Measurements from ENCODE around the gene SARDH.

Gene SARDH

DNA sequence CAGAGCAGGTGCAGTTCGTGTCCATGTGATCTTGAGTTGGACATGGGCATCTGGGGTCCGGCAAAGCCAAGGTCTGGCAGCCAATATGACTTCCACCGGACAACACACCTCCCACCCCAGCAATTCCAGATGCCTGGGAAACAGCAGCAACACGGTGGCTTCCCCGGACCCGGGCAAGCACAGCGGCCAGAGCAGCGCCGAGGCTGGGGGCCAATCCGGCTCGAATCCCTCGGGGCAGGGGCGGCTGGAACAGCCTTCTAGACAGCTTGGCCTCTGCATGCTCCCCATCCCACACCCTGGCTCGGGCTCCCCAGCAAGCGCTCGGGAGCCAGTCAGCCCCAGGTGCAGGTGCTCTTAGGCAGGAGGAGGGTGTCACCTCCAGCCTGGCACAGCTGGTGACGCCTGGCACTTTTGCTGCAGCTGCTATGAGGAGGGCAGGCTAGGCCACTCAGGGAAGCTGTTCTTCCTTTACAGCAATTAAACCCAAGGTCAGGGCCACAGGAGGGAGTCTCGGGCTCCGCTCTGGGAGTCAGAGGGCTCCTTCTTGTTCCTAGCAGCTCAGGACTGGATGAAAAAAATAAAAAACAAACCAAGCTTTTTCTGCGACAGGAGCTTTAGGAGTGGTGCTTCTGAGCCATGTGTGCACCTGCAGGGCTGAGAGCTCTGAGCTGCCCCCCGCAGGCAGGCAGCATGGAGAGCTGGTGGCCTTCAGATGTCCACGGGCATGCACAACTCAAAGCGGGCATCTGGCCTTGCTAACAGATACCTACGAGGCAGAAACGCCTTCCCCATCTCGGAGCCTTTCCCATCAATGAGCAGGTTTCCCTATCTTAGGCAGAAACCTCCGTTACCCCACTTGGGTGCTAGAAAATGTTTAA, 73.7 kb downstream of the SARDH start:
- DNase-seq: peak; percentile 75

GRCh38 chr9:133661846-133662540, 76.2 kb downstream of the SARDH start:
- no peak for DNase-seq

- DNase-seq: no peak
Observed at GRCh38 chr9:133659516-133659915, 78.6 kb downstream of the SARDH start.

GRCh38 chr9:133658442-133659431, 79.4 kb downstream of the SARDH start:
- DNase-seq: no peak

GRCh38 chr9:133657120-133657661, 81.0 kb downstream of the SARDH start:
- DNase-seq: peak; percentile 77

DNA sequence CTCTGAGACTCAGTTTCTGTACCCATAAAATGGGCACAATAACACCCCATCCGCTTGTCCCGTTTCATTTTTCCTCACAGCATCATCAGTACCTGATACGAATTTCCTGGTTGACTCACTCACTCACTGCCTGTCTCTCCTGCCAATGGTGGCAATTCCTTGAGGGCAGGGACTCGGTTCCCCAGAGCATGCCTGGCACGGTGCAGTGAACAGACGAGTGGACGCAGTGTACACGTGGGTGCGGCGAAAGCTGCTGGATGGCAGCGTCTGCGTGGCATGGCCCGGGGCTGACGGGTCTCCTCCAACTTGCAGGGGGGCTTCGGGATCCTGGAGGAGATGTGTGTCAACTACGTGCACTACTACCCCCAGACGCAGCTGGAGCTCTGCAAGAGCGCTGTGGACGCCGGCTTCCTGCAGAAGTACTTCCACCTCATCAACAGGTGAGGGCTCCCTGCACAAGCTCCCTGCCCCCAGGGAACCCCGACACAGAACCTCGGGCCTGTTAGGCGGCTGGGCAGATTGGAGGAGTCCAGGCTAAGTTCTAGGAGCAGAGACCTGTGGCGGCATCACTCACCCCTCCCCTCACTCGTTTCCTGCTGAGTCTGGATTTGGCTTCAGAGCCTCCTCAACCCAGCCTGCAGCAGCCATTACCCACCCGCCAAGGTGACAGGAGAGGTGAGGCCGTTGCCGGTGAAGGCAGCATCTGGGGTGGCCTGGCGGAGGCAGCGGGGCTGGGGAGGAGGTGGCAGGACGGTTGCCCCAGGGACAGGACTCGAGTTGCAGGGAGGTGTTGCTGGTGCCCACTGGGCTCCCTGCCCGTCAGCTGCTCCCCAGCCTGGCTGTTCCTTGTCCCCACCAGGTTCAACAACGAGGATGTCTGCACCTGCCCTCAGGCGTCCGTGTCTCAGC, 81.7 kb downstream of the SARDH start:
- no peak for DNase-seq

DNA sequence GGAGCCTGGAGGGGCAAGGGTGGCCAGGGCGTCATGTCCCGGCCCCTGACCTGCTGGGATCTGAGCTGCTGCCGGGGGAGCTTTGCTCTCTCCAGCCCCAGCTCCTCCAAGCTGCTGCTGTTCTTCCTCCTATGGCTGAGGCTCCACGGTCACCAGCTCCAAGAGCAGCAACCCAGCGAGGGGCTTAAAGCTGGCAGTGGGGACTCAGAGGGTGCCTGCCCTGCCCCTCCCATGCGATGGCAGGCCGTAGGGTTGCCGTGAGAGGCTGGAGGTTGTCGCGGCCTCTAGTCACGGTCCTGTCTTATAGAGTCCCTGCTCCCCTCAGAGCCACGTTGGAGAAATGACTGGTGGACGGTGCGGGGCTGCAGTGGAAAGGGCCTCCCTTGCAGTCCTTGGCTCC, 82.5 kb downstream of the SARDH start:
- no peak for DNase-seq

GRCh38 chr9:133654736-133655657, 83.2 kb downstream of the SARDH start:
- DNase-seq: no peak

DNA sequence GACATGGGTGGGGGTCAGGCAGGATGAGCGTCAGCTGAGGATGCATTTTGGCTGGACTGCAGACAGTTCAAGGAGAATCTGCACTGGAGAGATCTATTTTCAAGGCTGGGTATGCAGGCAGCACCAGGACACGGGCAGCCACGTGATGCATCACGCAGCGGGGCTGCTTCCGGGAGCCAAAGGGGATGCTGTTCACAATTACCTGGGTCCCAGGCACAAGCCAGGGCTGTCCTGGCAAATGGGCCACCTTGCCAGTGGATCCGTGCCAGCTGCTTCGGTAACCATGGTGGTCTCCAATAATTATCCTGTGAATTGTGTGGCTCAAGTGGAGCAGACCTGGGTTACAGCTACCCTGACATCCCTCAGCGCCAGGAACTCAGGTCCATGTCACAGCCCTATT, 84.5 kb downstream of the SARDH start:
- no peak for DNase-seq

GRCh38 chr9:133650026-133650425, 88.1 kb downstream of the SARDH start:
- no peak for DNase-seq

DNA sequence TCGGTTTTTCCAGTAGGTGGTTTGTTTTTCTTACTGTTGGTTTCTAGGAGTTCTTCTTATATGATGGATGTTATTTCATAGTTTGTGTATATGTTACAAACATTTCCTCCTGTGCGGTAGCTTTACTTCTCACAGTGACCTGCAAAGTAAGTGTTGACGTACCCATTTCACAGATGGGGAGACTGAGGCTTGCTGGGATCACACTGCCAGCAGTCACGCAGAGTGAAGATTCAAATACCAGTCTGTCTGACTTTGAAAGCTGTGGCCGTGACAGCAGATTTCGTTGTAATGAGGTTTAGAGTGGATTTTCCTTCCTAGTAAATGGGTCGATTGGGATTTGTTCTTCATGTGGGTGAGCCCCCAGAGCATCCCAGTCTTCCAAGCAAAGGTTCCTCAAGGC, 89.0 kb downstream of the SARDH start:
- DNase-seq: no peak

GRCh38 chr9:133647765-133648469, 90.2 kb downstream of the SARDH start:
- no peak for DNase-seq

- no peak for DNase-seq
Observed at GRCh38 chr9:133647148-133647547, 91.0 kb downstream of the SARDH start.

GRCh38 chr9:133645021-133645765, 93.0 kb downstream of the SARDH start:
- no peak for DNase-seq

DNA sequence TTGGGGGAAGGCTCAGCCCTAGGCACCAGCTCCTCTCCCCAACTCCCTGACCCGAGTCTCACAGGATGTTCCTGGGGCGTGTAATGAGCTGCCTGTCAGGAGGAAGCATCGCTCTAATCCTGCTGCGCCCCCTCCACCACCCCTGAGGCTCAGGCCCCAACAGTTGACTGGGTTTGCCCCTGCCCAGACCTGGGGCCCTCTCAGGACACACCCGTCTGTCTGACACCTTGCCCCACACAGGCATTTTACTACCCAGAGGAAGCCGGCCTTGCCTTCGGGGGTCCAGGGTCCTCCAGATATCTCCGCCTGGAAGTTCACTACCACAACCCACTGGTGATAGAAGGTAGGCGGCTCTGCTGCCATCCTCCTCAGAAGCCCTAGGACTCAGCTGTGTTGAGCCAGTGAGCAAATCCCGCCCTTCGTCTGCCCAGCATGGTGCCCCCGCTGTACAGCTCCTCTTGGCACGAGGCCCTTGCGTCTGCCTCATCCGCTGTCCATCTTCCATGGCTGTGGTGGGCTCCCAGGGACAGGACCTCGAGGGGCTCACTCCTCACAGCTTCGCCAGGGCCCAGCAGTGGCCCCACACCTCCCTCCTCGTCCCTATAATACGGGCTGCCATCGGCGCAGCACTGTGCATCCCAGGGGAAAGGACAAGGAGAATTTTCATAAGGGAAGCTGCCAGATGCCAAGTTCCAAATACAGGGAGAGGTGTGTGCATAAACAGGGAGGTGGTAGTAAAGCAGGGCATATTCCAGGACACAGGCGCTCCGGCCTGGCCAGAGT, 94.0 kb downstream of the SARDH start:
- no peak for DNase-seq

DNA sequence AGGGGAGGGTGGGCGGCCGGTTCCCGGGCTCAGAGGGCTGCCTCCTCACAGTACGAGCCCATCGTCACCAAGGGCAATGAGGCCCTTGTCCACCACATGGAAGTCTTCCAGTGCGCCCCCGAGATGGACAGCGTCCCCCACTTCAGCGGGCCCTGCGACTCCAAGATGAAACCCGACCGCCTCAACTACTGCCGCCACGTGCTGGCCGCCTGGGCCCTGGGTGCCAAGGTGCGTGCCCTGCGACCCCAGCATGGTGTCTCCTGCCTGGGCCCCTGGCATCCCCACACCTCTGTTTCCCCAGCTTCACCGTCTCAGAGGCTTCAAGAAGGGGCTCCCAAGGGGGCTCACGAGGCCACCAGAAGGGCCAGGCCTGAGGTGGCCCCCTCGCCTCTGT, 94.8 kb downstream of the SARDH start:
- no peak for DNase-seq

GRCh38 chr9:133642708-133643361, 95.3 kb downstream of the SARDH start:
- DNase-seq: no peak

Measured in NCI-H510A (cell line).